Uterus (tissue), 2 donors: ENCODE results near the gene CLEC4M.
"Not testable (repeated sequence)": the region's sequence is repeated elsewhere in the genome, so short reads cannot be mapped to it uniquely, and the experiment has no call there.

ENCODE experiments used
- CTCF ChIP-seq, 4 experiments: fragments of 200-600 bp in 2 of 4; fragments of 450-650 bp in 2 of 4; sonication (generic) in 2 of 4; IDR thresholded peaks; one replicate each; pipeline ENCODE4 v1.5.1; 2016 to 2019; ENCODE audit warnings: antibody characterized with exemption in 4 of 4, mild to moderate bottlenecking in 2 of 4, moderate library complexity in 1 of 4
- POLR2A ChIP-seq, 2 donors: fragments of 450-650 bp; IDR thresholded peaks; one replicate each; pipeline ENCODE4 v1.6.1; 2016; ENCODE audit warnings: antibody characterized with exemption in 2 of 2, mild to moderate bottlenecking in 1 of 2, moderate library complexity in 1 of 2

GRCh38 chr19:7764157-7764556 is 1.1 kb downstream of the CLEC4M start:
- TF ChIP-seq CTCF, POLR2A (IDR thresholded peaks at IDR 0.05): not testable (repeated sequence)
